CD14-positive monocyte (primary cell): ENCODE data around the gene BBS4. TPM values are rescaled to one million over a fixed set of nuclear protein-coding genes. Genes with fewer than 3 reads are reported as not detected.

ENCODE experiments used
- DNase-seq, 3 donors: peaks; one replicate each; pipeline ENCODE4 v3.0.0-alpha.2; 2011 to 2022
- H2AFZ ChIP-seq: 2 replicates; pipeline ENCODE4 v1.6.0; 2012; ENCODE audit warnings: mild to moderate bottlenecking, low read depth, low read length, inconsistent platforms; ENCODE audit not compliant: insufficient read depth, poor library complexity, severe bottlenecking
- H3K27ac ChIP-seq, 2 donors: 1 replicate in 1 of 2; 2 replicates in 1 of 2; pipeline ENCODE4 v1.5.1; 2012 to 2013; ENCODE audit warnings: low read length in 2 of 2, control low read depth in 1 of 2, inconsistent platforms in 1 of 2, low read depth in 1 of 2, mild to moderate bottlenecking in 1 of 2
- H3K27me3 ChIP-seq, 2 donors: one replicate each; pipeline versions ENCODE4 v1.6.0 to v1.6.1; 2011 to 2013; ENCODE audit warnings: low read length in 2 of 2; ENCODE audit not compliant: control insufficient read depth in 2 of 2, insufficient read depth in 2 of 2
- H3K36me3 ChIP-seq, 2 donors: replicated peaks in 1 of 2; 1 replicate in 1 of 2; 2 replicates in 1 of 2; pipeline versions ENCODE4 v1.5.1 to v1.6.1; 2012 to 2013; ENCODE audit warnings: low read length in 2 of 2, control low read depth in 1 of 2, inconsistent platforms in 1 of 2, mild to moderate bottlenecking in 1 of 2; ENCODE audit not compliant: insufficient read depth in 2 of 2, control insufficient read depth in 1 of 2
- H3K4me1 ChIP-seq, 2 donors: 1 replicate in 1 of 2; 2 replicates in 1 of 2; pipeline versions ENCODE4 v1.5.1 to v1.6.1; 2012 to 2013; ENCODE audit warnings: low read length in 2 of 2, control low read depth in 1 of 2, inconsistent platforms in 1 of 2, mild to moderate bottlenecking in 1 of 2, moderate library complexity in 1 of 2; ENCODE audit not compliant: insufficient read depth in 2 of 2, control insufficient read depth in 1 of 2
- H3K4me2 ChIP-seq: replicated peaks from 2 replicates; pipeline ENCODE3; 2012; ENCODE audit warnings: low read length, moderate library complexity, mild to moderate bottlenecking; ENCODE audit not compliant: poor library complexity, severe bottlenecking; ENCODE audit errors: extremely low read depth
- H3K4me3 ChIP-seq, 3 experiments: fragments of 200-600 bp in 1 of 3; sonication (generic) in 1 of 3; replicated peaks in 1 of 3; 1 replicate in 2 of 3; 2 replicates in 1 of 3; pipeline ENCODE4 v1.5.1; 2011 to 2013; ENCODE audit warnings: low read length in 3 of 3, mild to moderate bottlenecking in 3 of 3, control low read depth in 2 of 3, low read depth in 2 of 3, inconsistent platforms in 1 of 3, moderate library complexity in 1 of 3
- H3K79me2 ChIP-seq: 2 replicates; pipeline ENCODE4 v1.6.0; 2012; ENCODE audit warnings: mild to moderate bottlenecking, control low read depth, inconsistent platforms, low read length, moderate library complexity; ENCODE audit not compliant: insufficient read depth
- H3K9ac ChIP-seq: 2 replicates; pipeline ENCODE4 v1.6.0; 2017; ENCODE audit warnings: low read length, mild to moderate bottlenecking; ENCODE audit not compliant: insufficient read depth, poor library complexity, severe bottlenecking
- H3K9me3 ChIP-seq, 2 donors: replicated peaks in 1 of 2; 1 replicate in 1 of 2; 2 replicates in 1 of 2; pipeline versions ENCODE4 v1.5.1 to v1.6.1; 2012 to 2013; ENCODE audit warnings: low read length in 2 of 2, control low read depth in 1 of 2; ENCODE audit not compliant: control insufficient read depth in 1 of 2, insufficient read depth in 1 of 2
- H4K20me1 ChIP-seq: 2 replicates; pipeline ENCODE4 v1.6.0; 2012; ENCODE audit warnings: mild to moderate bottlenecking, low read length, control low read depth, moderate library complexity; ENCODE audit not compliant: insufficient read depth
- H3K27ac Mint-ChIP-seq, 7 donors: one replicate each; pipeline ENCODE4 v1.8.0; 2020; ENCODE audit warnings: mild to moderate bottlenecking in 7 of 7, mixed read lengths in 7 of 7, moderate library complexity in 6 of 7, inconsistent platforms in 2 of 7
- H3K27me3 Mint-ChIP-seq, 3 donors: one replicate each; pipeline ENCODE4 v1.8.0; 2021 to 2022; ENCODE audit warnings: low read depth in 3 of 3, mild to moderate bottlenecking in 3 of 3, mixed read lengths in 3 of 3, moderate library complexity in 3 of 3, inconsistent platforms in 1 of 3
- H3K36me3 Mint-ChIP-seq, 2 donors: one replicate each; pipeline ENCODE4 v1.8.0; 2020; ENCODE audit warnings: mixed read lengths in 2 of 2, inconsistent platforms in 1 of 2, mild to moderate bottlenecking in 1 of 2
- H3K4me1 Mint-ChIP-seq: one replicate; pipeline ENCODE4 v1.8.0; 2020; ENCODE audit warnings: mild to moderate bottlenecking, mixed read lengths
- H3K4me3 Mint-ChIP-seq, 2 donors: one replicate each; pipeline ENCODE4 v1.8.0; 2020; ENCODE audit warnings: mild to moderate bottlenecking in 2 of 2, mixed read lengths in 2 of 2, moderate library complexity in 1 of 2
- H3K9me3 Mint-ChIP-seq, 7 donors: one replicate each; pipeline ENCODE4 v1.8.0; 2020 to 2022; ENCODE audit warnings: mixed read lengths in 7 of 7, mild to moderate bottlenecking in 6 of 7, moderate library complexity in 6 of 7, inconsistent platforms in 2 of 7
- WGBS: methylation state at CpG from one replicate; pipeline ENCODE4 v1.1.5; 2013; ENCODE audit warnings: missing lambda C conversion rate; ENCODE audit not compliant: insufficient coverage; 5-methylcytosine and 5-hydroxymethylcytosine counted together
- intact Hi-C, 2 donors: fragments of 100-400 bp; cut with micrococcal nuclease; formaldehyde crosslinking; loops; one replicate each; pipeline versions ENCODE4 v1.15.0 to v1.15.1; 2023
- polyA plus RNA-seq, 3 donors: library from polyadenylated mRNA; depleted of rRNA in 1 of 3; unstranded in 2 of 3; stranded (reverse) in 1 of 3; fragments of 300-500 nt in 2 of 3; fragments of >200 nt in 1 of 3; fragmentation: Illumina TruSeq in 2 of 3; gene quantifications; 1 replicate in 2 of 3; 2 replicates in 1 of 3; pipeline ENCODE4 v1.2.3, GENCODE V29; 2012 to 2021
- TF ChIP-seq, protein P1 (sequence below): fragments of 200-600 bp; IDR thresholded peaks from one replicate; pipeline ENCODE4 v1.8.0; 2022; ENCODE audit warnings: antibody characterized with exemption, mild to moderate bottlenecking

The BBS4 gene
- polyA plus RNA-seq, 3 donors, result 4.0 to 7.6 (median 4.1) TPM

DNA sequence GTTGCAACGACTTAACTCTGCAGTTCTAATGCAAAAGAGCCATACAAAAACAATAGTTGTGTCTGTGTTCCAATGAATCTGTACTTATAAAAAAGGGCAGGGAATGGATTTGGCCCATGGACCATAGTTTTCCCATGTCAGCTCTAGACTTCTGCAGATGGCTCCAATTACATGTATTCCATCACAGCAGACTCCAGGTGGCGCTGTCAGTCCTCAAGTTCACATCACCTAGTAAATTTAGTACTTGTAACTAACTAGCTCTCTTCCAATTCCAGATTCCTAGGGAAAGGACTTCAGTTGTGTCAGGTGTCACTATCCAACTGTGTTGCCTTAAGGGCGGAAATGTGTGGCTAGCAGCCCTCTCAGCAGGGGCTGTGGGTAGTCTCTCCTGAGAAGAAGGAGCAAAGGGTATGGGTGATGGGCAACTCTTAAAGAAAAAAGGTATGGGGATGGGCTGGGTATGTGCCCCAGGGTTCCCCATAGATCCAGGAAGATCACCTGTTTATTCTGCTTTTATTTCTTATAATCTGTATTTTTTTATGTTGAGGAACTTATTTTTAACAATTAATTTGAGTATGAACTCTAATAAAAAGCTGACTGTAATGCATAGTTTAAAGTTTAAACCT is 36.2 kb downstream of the BBS4 start:
- Histone ChIP-seq H3K79me2 (no peaks in the 10 kb centered on the region), H3K4me2 (no peak overlapping the region), H3K4me3 (no peak overlapping the region), H3K9me3 (no peaks in the 10 kb centered on the region), H3K27me3 (no peaks in the 10 kb centered on the region), H3K36me3 (no peaks in the 10 kb centered on the region), H4K20me1 (no peaks in the 10 kb centered on the region), H3K4me1 (no peaks in the 10 kb centered on the region), H2AFZ (no peak overlapping the region), H3K9ac (no peak overlapping the region), H3K27ac (no peak overlapping the region)
- Mint-ChIP-seq H3K4me1 (no peaks in the 10 kb centered on the region), H3K36me3 (peaks cover 7 to 11% of the 10 kb centered on the region in 2 donors), H3K4me3 (no peak overlapping the region), H3K9me3 (peaks cover 0 to 1% (median 0%) of the 10 kb centered on the region in 7 donors), H3K27me3 (peaks cover 0 to 4% (median 2%) of the 10 kb centered on the region in 3 donors), H3K27ac (no peak overlapping the region)
- DNase-seq, result peak; percentile 47 to 62 (median 56)
- intact Hi-C loops, result loop anchor here (5.0 to 10.0 kb wide), 2 partner anchors 363 to 550 kb away; no protein-coding TSS in a partner anchor
- WGBS, result 100% methylated on average over 1 of the region's 3 CpGs
- TF ChIP-seq, protein P1, sequence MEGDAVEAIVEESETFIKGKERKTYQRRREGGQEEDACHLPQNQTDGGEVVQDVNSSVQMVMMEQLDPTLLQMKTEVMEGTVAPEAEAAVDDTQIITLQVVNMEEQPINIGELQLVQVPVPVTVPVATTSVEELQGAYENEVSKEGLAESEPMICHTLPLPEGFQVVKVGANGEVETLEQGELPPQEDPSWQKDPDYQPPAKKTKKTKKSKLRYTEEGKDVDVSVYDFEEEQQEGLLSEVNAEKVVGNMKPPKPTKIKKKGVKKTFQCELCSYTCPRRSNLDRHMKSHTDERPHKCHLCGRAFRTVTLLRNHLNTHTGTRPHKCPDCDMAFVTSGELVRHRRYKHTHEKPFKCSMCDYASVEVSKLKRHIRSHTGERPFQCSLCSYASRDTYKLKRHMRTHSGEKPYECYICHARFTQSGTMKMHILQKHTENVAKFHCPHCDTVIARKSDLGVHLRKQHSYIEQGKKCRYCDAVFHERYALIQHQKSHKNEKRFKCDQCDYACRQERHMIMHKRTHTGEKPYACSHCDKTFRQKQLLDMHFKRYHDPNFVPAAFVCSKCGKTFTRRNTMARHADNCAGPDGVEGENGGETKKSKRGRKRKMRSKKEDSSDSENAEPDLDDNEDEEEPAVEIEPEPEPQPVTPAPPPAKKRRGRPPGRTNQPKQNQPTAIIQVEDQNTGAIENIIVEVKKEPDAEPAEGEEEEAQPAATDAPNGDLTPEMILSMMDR, result peak; percentile 92

DNA sequence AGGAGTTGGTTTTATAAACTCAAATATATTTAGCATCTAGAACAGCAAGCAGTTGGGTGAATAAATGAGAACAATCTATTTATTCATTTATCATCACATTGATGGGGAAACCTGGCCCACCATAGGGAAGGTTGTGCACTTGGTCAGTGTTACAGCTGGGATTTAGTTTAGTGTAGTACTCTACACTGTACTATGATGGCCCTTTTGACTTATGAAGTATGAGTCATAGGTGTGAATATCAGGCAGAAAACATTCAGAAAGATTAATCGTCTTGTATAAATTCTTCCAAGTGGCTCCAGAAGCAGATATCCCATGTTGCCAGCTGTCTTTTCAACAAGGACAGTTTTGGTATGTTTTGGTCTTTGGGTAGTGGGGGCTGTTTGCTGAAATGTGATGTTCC is 38.0 kb downstream of the BBS4 start:
- peaks cover 0 to 1% (median 0%) of the 10 kb centered on the region in 7 donors for H3K9me3 Mint-ChIP-seq
- H3K4me2 ChIP-seq, result no peak overlapping the region
- H3K36me3 ChIP-seq, result no peaks in the 10 kb centered on the region
- no peaks in the 10 kb centered on the region for H3K79me2 ChIP-seq
- intact Hi-C loops, result loop anchor here (5.0 to 10.0 kb wide), 2 partner anchors 361 to 548 kb away; no protein-coding TSS in a partner anchor
- no peaks in the 10 kb centered on the region for H3K27me3 ChIP-seq
- no peaks in the 10 kb centered on the region for H4K20me1 ChIP-seq
- H3K27ac Mint-ChIP-seq, result no peak overlapping the region
- TF ChIP-seq, protein P1, result no peak
- no peaks in the 10 kb centered on the region for H3K9me3 ChIP-seq
- WGBS, result no CpG with 5 or more reads among the region's 1 CpG
- H3K27ac ChIP-seq, result no peak overlapping the region
- no peak overlapping the region for H3K9ac ChIP-seq
- no peak overlapping the region for H3K4me3 Mint-ChIP-seq
- no peaks in the 10 kb centered on the region for H3K4me1 Mint-ChIP-seq
- H3K27me3 Mint-ChIP-seq, result peaks cover 0 to 4% (median 2%) of the 10 kb centered on the region in 3 donors
- no peaks in the 10 kb centered on the region for H3K4me1 ChIP-seq
- no peak for DNase-seq
- no peak overlapping the region for H2AFZ ChIP-seq
- peaks cover 0 to 4% of the 10 kb centered on the region in 2 donors for H3K36me3 Mint-ChIP-seq
- H3K4me3 ChIP-seq, result no peak overlapping the region
